SK-N-SH treated with all-trans-retinoic acid at 6 μM for 48 hours (cell line): ENCODE data around the gene GRB14.
"Not testable (repeated sequence)": the region's sequence is repeated elsewhere in the genome, so short reads cannot be mapped to it uniquely, and the experiment has no call there.

Experiments
- ATAC-seq: fragments of 200-7000 bp; cut with Tn5 transposase; 3 replicates; pipeline ENCODE4 v1.9.1; 2020; ENCODE audit warnings: mild to moderate bottlenecking, moderate library complexity
- ARNTL ChIP-seq: fragments of 450-650 bp; formaldehyde crosslinking; IDR thresholded peaks from 2 replicates; pipeline ENCODE4 v1.5.0; 2020; ENCODE audit warnings: low read depth, mild to moderate bottlenecking, moderate library complexity, borderline replicate concordance
- BACH2 ChIP-seq: fragments of 250-450 bp; sonication (Bioruptor Pico); IDR thresholded peaks from 2 replicates; pipeline ENCODE4 v1.9.0; 2021; ENCODE audit warnings: mild to moderate bottlenecking, borderline replicate concordance
- CREB5 ChIP-seq: fragments of 250-450 bp; sonication (Bioruptor Pico); IDR thresholded peaks from 2 replicates; pipeline ENCODE4 v1.5.1; 2020; ENCODE audit warnings: low read depth, mild to moderate bottlenecking, moderate library complexity
- CSDC2 ChIP-seq: fragments of 250-450 bp; sonication (Bioruptor Pico); IDR thresholded peaks from 2 replicates; pipeline ENCODE4 v1.5.0; 2020; ENCODE audit warnings: mild to moderate bottlenecking, moderate library complexity
- CSRNP3 ChIP-seq: fragments of 250-450 bp; sonication (Bioruptor Pico); IDR thresholded peaks from 2 replicates; pipeline ENCODE4 v1.5.1; 2021; ENCODE audit warnings: mild to moderate bottlenecking, moderate library complexity
- ESRRG ChIP-seq: fragments of 250-450 bp; sonication (Bioruptor Pico); IDR thresholded peaks from 2 replicates; pipeline ENCODE4 v1.6.1; 2021; ENCODE audit warnings: mild to moderate bottlenecking
- GLIS3 ChIP-seq: fragments of 250-450 bp; sonication (Bioruptor Pico); IDR thresholded peaks from 2 replicates; pipeline ENCODE4 v1.5.0; 2020; ENCODE audit warnings: mild to moderate bottlenecking, moderate library complexity
- ISL1 ChIP-seq: fragments of 250-450 bp; sonication (Bioruptor Pico); IDR thresholded peaks from 2 replicates; pipeline ENCODE4 v2.1.2; 2022; ENCODE audit warnings: mild to moderate bottlenecking, moderate library complexity
- OSR1 ChIP-seq: fragments of 250-450 bp; sonication (Bioruptor Pico); IDR thresholded peaks from 2 replicates; pipeline ENCODE4 v1.8.0; 2022; ENCODE audit warnings: moderate library complexity, mild to moderate bottlenecking, inconsistent platforms
- PATZ1 ChIP-seq: fragments of 250-450 bp; sonication (Bioruptor Pico); IDR thresholded peaks from 2 replicates; pipeline ENCODE4 v1.8.0; 2020; ENCODE audit warnings: mild to moderate bottlenecking, moderate library complexity, borderline replicate concordance
- POU6F1 ChIP-seq: fragments of 250-450 bp; sonication (Bioruptor Pico); IDR thresholded peaks from 2 replicates; pipeline ENCODE4 v1.8.0; 2021; ENCODE audit warnings: low read depth, mild to moderate bottlenecking, moderate library complexity, borderline replicate concordance
- PPARA ChIP-seq: fragments of 250-450 bp; sonication (Bioruptor Pico); IDR thresholded peaks from 2 replicates; pipeline ENCODE4 v1.5.0; 2020; ENCODE audit warnings: mild to moderate bottlenecking, borderline replicate concordance
- RARB ChIP-seq: fragments of 250-450 bp; sonication (Bioruptor Pico); IDR thresholded peaks from 2 replicates; pipeline ENCODE4 v1.8.0; 2021; ENCODE audit warnings: mild to moderate bottlenecking, moderate library complexity
- SNAI2 ChIP-seq: fragments of 250-450 bp; sonication (Bioruptor Pico); IDR thresholded peaks from 2 replicates; pipeline ENCODE4 v1.5.0; 2020; ENCODE audit warnings: mild to moderate bottlenecking, moderate library complexity
- TCF4 ChIP-seq: fragments of 250-450 bp; sonication (Bioruptor Pico); IDR thresholded peaks from 2 replicates; pipeline ENCODE4 v1.8.0; 2021; ENCODE audit warnings: mild to moderate bottlenecking, moderate library complexity, borderline replicate concordance
- TOX ChIP-seq: fragments of 250-450 bp; sonication (Bioruptor Pico); IDR thresholded peaks from 2 replicates; pipeline ENCODE4 v1.8.0; 2021; ENCODE audit warnings: mild to moderate bottlenecking, moderate library complexity, borderline replicate concordance
- TSHZ2 ChIP-seq: fragments of 250-450 bp; sonication (Bioruptor Pico); IDR thresholded peaks from 2 replicates; pipeline ENCODE4 v1.5.0; 2020; ENCODE audit warnings: mild to moderate bottlenecking, moderate library complexity
- ZC3H10 ChIP-seq: fragments of 250-450 bp; sonication (Bioruptor Pico); IDR thresholded peaks from 2 replicates; pipeline ENCODE4 v1.5.1; 2021; ENCODE audit warnings: mild to moderate bottlenecking, moderate library complexity
- ZFP3 ChIP-seq: fragments of 250-450 bp; sonication (Bioruptor Pico); IDR thresholded peaks from 2 replicates; pipeline ENCODE4 v1.5.0; 2020; ENCODE audit warnings: mild to moderate bottlenecking, moderate library complexity
- ZFP30 ChIP-seq: fragments of 450-650 bp; formaldehyde crosslinking; IDR thresholded peaks from 2 replicates; pipeline ENCODE4 v1.5.0; 2022; ENCODE audit warnings: mild to moderate bottlenecking, moderate library complexity
- ZNF565 ChIP-seq: fragments of 450-650 bp; formaldehyde crosslinking; conservative IDR thresholded peaks from 2 replicates; pipeline ENCODE4 v1.5.0; 2020; ENCODE audit warnings: low read depth, mild to moderate bottlenecking, moderate library complexity
- ZNF70 ChIP-seq: fragments of 450-650 bp; formaldehyde crosslinking; IDR thresholded peaks from 2 replicates; pipeline ENCODE4 v1.5.0; 2020; ENCODE audit warnings: mild to moderate bottlenecking, moderate library complexity
- ZNF8 ChIP-seq: fragments of 450-650 bp; formaldehyde crosslinking; IDR thresholded peaks from 2 replicates; pipeline ENCODE4 v1.5.0; 2020; ENCODE audit warnings: mild to moderate bottlenecking, moderate library complexity

The GRB14 gene

GRCh38 chr2:164554487-164554886 is 66.8 kb downstream of the GRB14 start:
- no peak for ATAC-seq
- no peak for TF ChIP-seq POU6F1 (CRISPR knock-in tag)
- TF ChIP-seq ZC3H10 (CRISPR knock-in tag) = no peak
- no peak for TF ChIP-seq PPARA (CRISPR knock-in tag)
- no peak for TF ChIP-seq ISL1 (CRISPR knock-in tag)

- ATAC-seq = no peak
- TF ChIP-seq TOX (no peak), CSDC2 (no peak), PATZ1 (CRISPR knock-in tag) (no peak), RARB (CRISPR knock-in tag) (no peak), ZFP30 (no peak), CREB5 (CRISPR knock-in tag) (no peak), ZNF565 (CRISPR knock-in tag) (no peak), ZC3H10 (CRISPR knock-in tag) (no peak), OSR1 (CRISPR knock-in tag) (no peak), ARNTL (no peak), ZNF70 (CRISPR knock-in tag) (no peak), GLIS3 (CRISPR knock-in tag) (no peak)
- TF ChIP-seq, all 23 proteins: peak for 0
Observed at GRCh38 chr2:164551519-164551918, 69.8 kb downstream of the GRB14 start.

GRCh38 chr2:164549705-164550104 is 71.6 kb downstream of the GRB14 start:
- ATAC-seq = not testable (repeated sequence)

- TF ChIP-seq ZNF565 (CRISPR knock-in tag) (no peak), ZNF8 (no peak), ARNTL (no peak), TOX (no peak), CREB5 (CRISPR knock-in tag) (no peak), GLIS3 (CRISPR knock-in tag) (no peak), TCF4 (no peak), OSR1 (CRISPR knock-in tag) (no peak), CSDC2 (no peak), SNAI2 (CRISPR knock-in tag) (no peak), ISL1 (CRISPR knock-in tag) (no peak), ZFP3 (no peak), ESRRG (no peak)
- no peak for ATAC-seq
Observed at GRCh38 chr2:164545484-164545883, 75.8 kb downstream of the GRB14 start.

GRCh38 chr2:164542581-164543021 is 78.7 kb downstream of the GRB14 start:
- peak; percentile 93 for ATAC-seq
- peak; percentile 89 for TF ChIP-seq RARB (CRISPR knock-in tag)
- TF ChIP-seq SNAI2 (CRISPR knock-in tag) = peak; percentile 93; the same call in 1 of the 2 replicates
- TF ChIP-seq BACH2 (CRISPR knock-in tag) = no peak
- peak; percentile 88 for TF ChIP-seq ZC3H10 (CRISPR knock-in tag)
- TF ChIP-seq CSDC2 = no peak
- TF ChIP-seq ZFP3 = no peak
- no peak for TF ChIP-seq GLIS3 (CRISPR knock-in tag)
- TF ChIP-seq CSRNP3 (CRISPR knock-in tag) = peak; percentile 90
- TF ChIP-seq POU6F1 (CRISPR knock-in tag) = peak; percentile 96; the same call in 1 of the 2 replicates
- TF ChIP-seq ZFP30 = no peak
- TF ChIP-seq TSHZ2 = peak; percentile 92
- peak; percentile 75; the same call in 1 of the 2 replicates for TF ChIP-seq TCF4
